RWPE1 (cell line): ENCODE results near the gene ZDHHC4.
"Not testable (repeated sequence)": the region's sequence is repeated elsewhere in the genome, so short reads cannot be mapped to it uniquely, and the experiment has no call there.

Experiments
- CTCF ChIA-PET: fragments of 350-600 bp; sonication (Branson Sonifier 250); formaldehyde crosslinking; extraction: SDS; loops from one replicate; lab custom pipeline; 2021; lab: Yijun Ruan, JAX
- POLR2A ChIA-PET: fragments of 400-600 bp; formaldehyde crosslinking; extraction: SDS; loops from one replicate; lab custom pipeline; 2020; ENCODE audit warnings: antibody characterized with exemption; ENCODE audit not compliant: low non-redundant PET; lab: Yijun Ruan, JAX
- DNase-seq: peaks from one replicate; pipeline ENCODE4 v3.0.0; 2012; ENCODE audit warnings: low spot score
- H3K27ac ChIP-seq: fragments of 450-650 bp; 2 replicates; pipeline ENCODE4 v1.5.1; 2017
- TF ChIP-seq, protein P1 (sequence below): fragments of 450-650 bp; conservative IDR thresholded peaks from 2 replicates; pipeline ENCODE4 v1.5.1; 2017; ENCODE audit warnings: low read depth, mild to moderate bottlenecking

Gene ZDHHC4

DNA sequence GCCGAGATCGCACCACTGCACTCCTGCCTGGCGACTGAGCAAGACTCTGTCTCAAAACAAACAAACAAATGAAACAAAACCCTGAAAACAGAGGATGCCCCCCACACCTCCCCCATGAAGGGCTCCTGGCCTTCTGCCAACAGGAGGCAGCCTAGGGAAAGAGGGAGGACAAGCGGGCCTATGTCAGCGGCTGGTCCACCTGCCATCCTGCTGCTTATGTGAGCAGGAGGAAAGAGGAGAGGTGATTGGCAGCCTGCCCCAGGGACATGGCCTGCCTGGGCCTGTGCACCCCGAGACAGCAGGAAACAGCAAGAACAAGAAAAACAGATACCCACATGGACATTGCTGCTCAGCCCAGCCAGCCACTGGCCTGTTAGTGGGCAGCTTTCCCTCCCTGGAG, 50.8 kb downstream of the ZDHHC4 start:
- peak; percentile 48 for DNase-seq
- ChIA-PET POLR2A (no interaction called here), CTCF (no interaction called here)
- peak overlapping the region; percentile 68 for H3K27ac ChIP-seq
- TF ChIP-seq, protein P1, sequence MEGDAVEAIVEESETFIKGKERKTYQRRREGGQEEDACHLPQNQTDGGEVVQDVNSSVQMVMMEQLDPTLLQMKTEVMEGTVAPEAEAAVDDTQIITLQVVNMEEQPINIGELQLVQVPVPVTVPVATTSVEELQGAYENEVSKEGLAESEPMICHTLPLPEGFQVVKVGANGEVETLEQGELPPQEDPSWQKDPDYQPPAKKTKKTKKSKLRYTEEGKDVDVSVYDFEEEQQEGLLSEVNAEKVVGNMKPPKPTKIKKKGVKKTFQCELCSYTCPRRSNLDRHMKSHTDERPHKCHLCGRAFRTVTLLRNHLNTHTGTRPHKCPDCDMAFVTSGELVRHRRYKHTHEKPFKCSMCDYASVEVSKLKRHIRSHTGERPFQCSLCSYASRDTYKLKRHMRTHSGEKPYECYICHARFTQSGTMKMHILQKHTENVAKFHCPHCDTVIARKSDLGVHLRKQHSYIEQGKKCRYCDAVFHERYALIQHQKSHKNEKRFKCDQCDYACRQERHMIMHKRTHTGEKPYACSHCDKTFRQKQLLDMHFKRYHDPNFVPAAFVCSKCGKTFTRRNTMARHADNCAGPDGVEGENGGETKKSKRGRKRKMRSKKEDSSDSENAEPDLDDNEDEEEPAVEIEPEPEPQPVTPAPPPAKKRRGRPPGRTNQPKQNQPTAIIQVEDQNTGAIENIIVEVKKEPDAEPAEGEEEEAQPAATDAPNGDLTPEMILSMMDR, result no peak

DNA sequence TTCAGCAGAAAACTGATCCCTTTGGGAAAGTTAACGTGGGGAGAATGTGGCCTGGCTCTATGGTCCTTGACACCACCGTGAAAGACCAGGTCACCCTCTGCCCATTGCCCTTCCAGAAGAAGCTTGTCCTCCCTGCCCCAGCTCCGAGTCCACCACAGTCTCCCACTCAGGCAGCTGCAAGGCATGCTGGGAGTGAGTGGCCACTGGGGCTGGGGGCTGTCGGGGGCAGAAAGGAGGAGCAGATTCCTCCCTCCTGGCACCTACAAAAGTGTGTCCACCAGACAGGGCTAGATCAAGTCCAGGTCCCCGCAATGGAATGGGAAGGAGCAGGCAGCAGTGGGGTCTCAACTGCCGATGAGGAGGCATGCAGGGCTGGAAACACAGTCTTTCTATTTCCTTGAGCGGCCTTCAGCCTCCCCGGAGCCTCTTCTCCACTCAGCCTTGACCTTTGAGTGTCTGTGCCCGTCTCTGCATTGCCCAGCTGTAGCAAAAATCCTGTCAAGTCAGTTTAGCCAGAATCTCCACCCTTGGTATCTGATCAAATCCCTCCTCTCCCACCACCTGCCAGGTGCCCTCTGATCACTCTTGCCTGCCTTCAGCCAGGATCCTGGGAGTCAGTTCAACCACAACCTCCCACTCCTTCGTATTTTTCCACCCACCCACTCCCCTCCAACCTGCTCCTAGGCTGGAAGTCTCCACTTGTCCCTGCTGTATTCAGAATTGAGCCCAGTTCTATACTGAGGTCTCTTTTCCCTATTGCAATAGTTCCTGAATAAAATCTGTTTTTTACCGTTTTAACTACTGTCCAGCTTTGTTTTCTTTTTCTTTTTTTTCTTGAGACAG, 53.0 kb downstream of the ZDHHC4 start:
- TF ChIP-seq, protein P1, result no peak
- ChIA-PET CTCF (no interaction called here), POLR2A (no interaction called here)
- DNase-seq, result no peak
- 0 out of 2 replicates have a peak overlapping the region, but pooled peaks have one; percentile 2 for H3K27ac ChIP-seq

DNA sequence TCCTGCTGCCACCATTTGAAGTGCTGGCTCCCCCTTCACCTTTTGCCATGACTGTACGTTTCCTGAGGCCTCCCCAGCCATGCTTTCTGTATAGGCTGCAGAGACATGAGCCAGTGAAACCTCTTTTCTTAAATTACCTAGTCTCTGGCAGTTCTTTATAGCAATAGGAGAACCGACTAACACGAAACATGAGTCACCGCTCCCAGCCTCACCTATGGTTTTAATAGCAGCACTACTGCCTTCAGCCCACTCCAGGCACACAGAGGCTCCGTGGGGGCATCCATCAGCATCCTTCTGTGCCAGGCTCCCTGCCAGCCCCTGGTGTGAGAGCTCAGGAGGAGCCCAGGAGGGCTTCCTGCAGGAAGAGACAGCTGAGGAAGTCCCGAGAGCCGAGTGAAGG, 54.4 kb downstream of the ZDHHC4 start:
- no peak overlapping the region for H3K27ac ChIP-seq
- POLR2A ChIA-PET, result interaction anchor here (0.8 kb wide), 1 partner anchor 42 kb away, joined by 3 read pairs; the partner anchor contains the start of gene INTS15
- TF ChIP-seq, protein P1, result no peak
- DNase-seq, result no peak
- CTCF ChIA-PET, result interaction anchor here (0.5 kb wide), 2 partner anchors 28 to 247 kb away, joined by 3 to 4 read pairs; no protein-coding TSS in a partner anchor

DNA sequence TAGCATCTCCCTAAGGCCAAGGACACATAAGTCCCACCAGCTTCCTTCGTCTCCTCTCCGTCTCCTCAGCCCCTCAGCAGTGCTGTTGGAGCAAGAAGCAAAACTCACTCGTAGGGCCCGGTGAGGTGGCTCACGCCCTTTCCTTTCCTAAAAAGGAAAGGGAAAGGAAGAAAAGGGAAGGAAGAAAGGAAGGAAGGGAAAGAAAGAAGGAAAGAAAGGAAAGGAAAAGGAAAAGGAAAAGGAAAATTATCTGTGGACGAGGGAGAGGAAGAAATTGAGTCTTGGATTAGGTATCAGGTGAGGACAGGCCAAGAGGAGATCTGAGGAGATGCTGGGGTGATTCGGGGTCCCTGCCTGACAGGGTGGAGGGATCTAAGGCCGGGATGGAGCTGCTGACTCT, 56.8 kb downstream of the ZDHHC4 start:
- ChIA-PET POLR2A (no interaction called here), CTCF (no interaction called here)

DNA sequence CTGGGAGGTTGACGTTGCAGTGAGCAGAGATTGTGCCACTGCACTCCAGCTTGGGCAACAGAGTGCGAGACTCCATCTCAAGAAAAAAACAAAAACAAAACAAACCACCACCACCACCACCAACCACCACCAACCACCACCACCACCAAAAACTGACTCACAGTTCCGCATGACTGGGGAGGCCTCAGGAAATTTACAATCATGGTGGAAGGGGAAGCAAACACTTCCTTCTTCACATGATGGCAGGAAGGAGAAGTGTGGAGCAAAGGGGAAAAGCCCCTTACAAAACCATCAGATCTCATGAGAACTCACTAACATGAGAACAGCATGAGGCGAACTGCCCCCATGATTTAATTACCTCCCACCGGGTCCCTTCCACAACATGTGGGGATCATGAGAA, 57.7 kb downstream of the ZDHHC4 start:
- CTCF ChIA-PET, DNase-seq, H3K27ac ChIP-seq, POLR2A ChIA-PET: not testable (repeated sequence)

More for the DNA sequence above, 56.8 kb downstream of the ZDHHC4 start:
- no peak overlapping the region; the same call in 1 of the 2 replicates for H3K27ac ChIP-seq
- no peak for DNase-seq
- TF ChIP-seq, protein P1, result no peak

DNA sequence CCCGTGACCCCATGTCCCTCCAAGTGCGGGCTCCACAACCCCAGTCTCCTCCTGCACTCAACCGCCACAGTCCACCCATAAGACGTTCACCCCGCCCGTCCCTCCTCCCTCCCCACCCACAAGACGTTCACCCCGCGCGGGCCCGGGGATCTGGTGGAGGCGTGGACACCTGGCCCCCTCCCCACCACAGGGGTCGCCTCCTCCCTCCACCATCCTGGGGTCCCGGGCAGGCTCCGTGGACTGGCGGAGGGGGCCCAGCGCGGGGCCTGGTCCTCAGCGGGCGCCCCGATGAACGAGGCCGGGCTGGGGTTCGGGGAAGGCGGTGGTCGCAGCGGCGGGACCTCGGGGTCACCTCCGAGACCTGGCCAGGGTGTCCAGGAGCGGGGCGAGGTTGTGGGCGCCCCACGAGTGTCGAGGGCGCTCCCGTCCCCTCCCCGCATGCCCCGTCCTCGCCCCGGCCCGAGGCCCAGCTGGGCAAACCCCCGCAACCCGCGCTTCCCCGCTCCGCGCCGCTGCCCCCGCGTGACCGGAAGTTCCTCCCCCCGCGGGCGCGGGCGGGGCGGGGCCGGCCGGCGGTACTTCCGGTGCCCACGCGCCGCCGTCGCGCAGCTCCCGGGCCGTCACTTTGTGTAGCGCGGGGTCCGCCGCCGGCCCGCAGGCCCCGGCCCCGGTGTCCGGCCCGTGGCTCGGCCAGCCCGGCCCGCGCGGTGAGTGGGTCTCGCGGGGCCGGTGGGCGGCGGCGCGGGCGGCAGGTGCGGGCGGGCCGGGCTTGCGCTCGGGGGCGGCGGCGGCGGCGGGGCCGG, 59.7 kb downstream of the ZDHHC4 start, which contains the start of gene ZNF316:
Gene ZNF316 (plus strand): TSS at position 578 of the 803 bp plus-strand sequence. CDS start 5,092 bp downstream, outside the sequence.
- DNase-seq, result peak; percentile 76

More for the DNA sequence above, 59.7 kb downstream of the ZDHHC4 start, which contains the start of gene ZNF316:
- peak within 1 kb of the TSS; percentile 74 for H3K27ac ChIP-seq
- TF ChIP-seq, protein P1, result no peak
- POLR2A ChIA-PET, result no interaction called here
- CTCF ChIA-PET, result no interaction called here
